T-helper 22 cell (primary cell): ENCODE measurements around the gene KAT6B.
A peak's percentile ranks its signal among the peaks of the same experiment; 100 is the strongest.

ENCODE experiments used
- DNase-seq: peaks from one replicate; pipeline ENCODE4 v3.0.0-alpha.2; 2020; ENCODE audit warnings: low read depth

The KAT6B gene

GRCh38 chr10:74824184-74824899 is 2.1 kb upstream of the KAT6B start:
- peak; percentile 14 for DNase-seq

- no peak for DNase-seq
These were observed 1.5 kb upstream of the KAT6B start for GRCh38 chr10:74824900-74825370.

GRCh38 chr10:74825371-74826141 is 844 bp upstream of the KAT6B start:
- peak; percentile 51 for DNase-seq

GRCh38 chr10:74827045-74827441 is 643 bp downstream of the KAT6B start:
- DNase-seq, result no peak

GRCh38 chr10:74827694-74828093 is 1.3 kb downstream of the KAT6B start:
- DNase-seq, result no peak

- no peak for DNase-seq
These were observed 2.5 kb downstream of the KAT6B start for GRCh38 chr10:74828946-74829345.

- DNase-seq, result no peak
These were observed 5.2 kb downstream of the KAT6B start for GRCh38 chr10:74831518-74832120.

- DNase-seq, result no peak
These were observed 9.6 kb downstream of the KAT6B start for GRCh38 chr10:74835963-74836362.

- no peak for DNase-seq
These were observed 10.5 kb downstream of the KAT6B start for GRCh38 chr10:74836877-74837276.

GRCh38 chr10:74837743-74838142 is 11.3 kb downstream of the KAT6B start:
- DNase-seq, result no peak

- no peak for DNase-seq
These were observed 13.3 kb downstream of the KAT6B start for GRCh38 chr10:74839708-74840107.

GRCh38 chr10:74841265-74841973 is 15.0 kb downstream of the KAT6B start:
- no peak for DNase-seq

- no peak for DNase-seq
These were observed 16.0 kb downstream of the KAT6B start for GRCh38 chr10:74842301-74842954.

GRCh38 chr10:74846958-74847357 is 20.6 kb downstream of the KAT6B start:
- DNase-seq, result no peak

- no peak for DNase-seq
These were observed 25.4 kb downstream of the KAT6B start for GRCh38 chr10:74851831-74852230.

- no peak for DNase-seq
These were observed 26.0 kb downstream of the KAT6B start for GRCh38 chr10:74852381-74852780.

GRCh38 chr10:74854610-74855009 is 28.2 kb downstream of the KAT6B start:
- DNase-seq, result no peak

GRCh38 chr10:74855027-74855426 is 28.6 kb downstream of the KAT6B start:
- no peak for DNase-seq

- DNase-seq, result no peak
These were observed 29.0 kb downstream of the KAT6B start for GRCh38 chr10:74855439-74855838.

- DNase-seq, result no peak
These were observed 30.5 kb downstream of the KAT6B start for GRCh38 chr10:74856940-74857339.

- DNase-seq, result no peak
These were observed 31.2 kb downstream of the KAT6B start for GRCh38 chr10:74857586-74857985.

GRCh38 chr10:74859546-74859945 is 33.1 kb downstream of the KAT6B start:
- DNase-seq, result no peak
